SU-DHL-6 (cell line): ENCODE results near the gene ARHGEF16.

Experiments
- EZH2phosphoT487 ChIP-seq: fragments of 200-600 bp; sonication (generic), shearing (Covaris generic); conservative IDR thresholded peaks from 2 replicates; pipeline ENCODE4 v1.6.1; 2018; ENCODE audit warnings: mild to moderate bottlenecking, antibody characterized with exemption, low read length, moderate library complexity, mixed read lengths
- TF ChIP-seq, protein P1 (sequence below): fragments of 200-600 bp; sonication (generic); IDR thresholded peaks from one replicate; pipeline ENCODE4 v1.5.1; 2017; ENCODE audit warnings: antibody characterized with exemption, mild to moderate bottlenecking, low read length, moderate library complexity; ENCODE audit not compliant: insufficient read depth, poor library complexity, severe bottlenecking

DNA sequence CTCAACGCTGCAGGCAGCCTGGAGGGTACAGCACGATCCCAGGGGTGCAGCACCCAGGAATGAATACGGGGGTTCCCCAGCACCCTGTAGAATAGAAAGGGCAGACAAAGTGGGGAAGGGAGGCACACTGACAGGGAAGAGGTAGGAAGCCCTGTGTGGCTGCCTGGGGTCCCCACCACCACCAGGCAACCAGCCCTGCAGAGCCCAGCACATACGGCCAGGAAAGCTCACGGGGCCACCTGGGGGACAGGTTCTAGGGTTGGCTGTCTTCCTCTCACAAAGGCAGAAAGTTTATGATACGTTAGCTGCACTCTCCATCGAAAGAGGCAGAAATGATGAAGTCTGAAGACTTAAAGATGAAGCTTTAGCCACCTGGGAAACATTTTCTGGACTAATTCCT is 52.5 kb downstream of the ARHGEF16 start:
- TF ChIP-seq, protein P1, sequence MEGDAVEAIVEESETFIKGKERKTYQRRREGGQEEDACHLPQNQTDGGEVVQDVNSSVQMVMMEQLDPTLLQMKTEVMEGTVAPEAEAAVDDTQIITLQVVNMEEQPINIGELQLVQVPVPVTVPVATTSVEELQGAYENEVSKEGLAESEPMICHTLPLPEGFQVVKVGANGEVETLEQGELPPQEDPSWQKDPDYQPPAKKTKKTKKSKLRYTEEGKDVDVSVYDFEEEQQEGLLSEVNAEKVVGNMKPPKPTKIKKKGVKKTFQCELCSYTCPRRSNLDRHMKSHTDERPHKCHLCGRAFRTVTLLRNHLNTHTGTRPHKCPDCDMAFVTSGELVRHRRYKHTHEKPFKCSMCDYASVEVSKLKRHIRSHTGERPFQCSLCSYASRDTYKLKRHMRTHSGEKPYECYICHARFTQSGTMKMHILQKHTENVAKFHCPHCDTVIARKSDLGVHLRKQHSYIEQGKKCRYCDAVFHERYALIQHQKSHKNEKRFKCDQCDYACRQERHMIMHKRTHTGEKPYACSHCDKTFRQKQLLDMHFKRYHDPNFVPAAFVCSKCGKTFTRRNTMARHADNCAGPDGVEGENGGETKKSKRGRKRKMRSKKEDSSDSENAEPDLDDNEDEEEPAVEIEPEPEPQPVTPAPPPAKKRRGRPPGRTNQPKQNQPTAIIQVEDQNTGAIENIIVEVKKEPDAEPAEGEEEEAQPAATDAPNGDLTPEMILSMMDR, result no peak
- no peak for TF ChIP-seq EZH2phosphoT487
